Spleen (tissue), 7 donors: ENCODE data around the gene PI4K2A.

Source experiments
- POLR2A ChIP-seq, 3 donors: fragments of 450-650 bp; IDR thresholded peaks; one replicate each; pipeline ENCODE4 v1.5.1; 2017; ENCODE audit warnings: antibody characterized with exemption in 3 of 3, mild to moderate bottlenecking in 1 of 3
- TF ChIP-seq, protein P1 (sequence below), 11 experiments: fragments of 200-600 bp in 7 of 11; fragments of 450-650 bp in 4 of 11; sonication (generic) in 4 of 11; IDR thresholded peaks in 8 of 11; conservative IDR thresholded peaks in 3 of 11; 1 replicate in 7 of 11; 2 replicates in 4 of 11; pipeline versions ENCODE4 v1.4.0 to v1.8.0; 2016 to 2021; ENCODE audit warnings: antibody characterized with exemption in 11 of 11, inconsistent platforms in 4 of 11, mild to moderate bottlenecking in 1 of 11
- donor health status: DM: no; HTN: no; CAD: no; lungs with moderate emphysema.
- donor health status: DM: no; HTN: no; CAD: no.
- donor health status: DM: no; HTN: no; CAD: no.

DNA sequence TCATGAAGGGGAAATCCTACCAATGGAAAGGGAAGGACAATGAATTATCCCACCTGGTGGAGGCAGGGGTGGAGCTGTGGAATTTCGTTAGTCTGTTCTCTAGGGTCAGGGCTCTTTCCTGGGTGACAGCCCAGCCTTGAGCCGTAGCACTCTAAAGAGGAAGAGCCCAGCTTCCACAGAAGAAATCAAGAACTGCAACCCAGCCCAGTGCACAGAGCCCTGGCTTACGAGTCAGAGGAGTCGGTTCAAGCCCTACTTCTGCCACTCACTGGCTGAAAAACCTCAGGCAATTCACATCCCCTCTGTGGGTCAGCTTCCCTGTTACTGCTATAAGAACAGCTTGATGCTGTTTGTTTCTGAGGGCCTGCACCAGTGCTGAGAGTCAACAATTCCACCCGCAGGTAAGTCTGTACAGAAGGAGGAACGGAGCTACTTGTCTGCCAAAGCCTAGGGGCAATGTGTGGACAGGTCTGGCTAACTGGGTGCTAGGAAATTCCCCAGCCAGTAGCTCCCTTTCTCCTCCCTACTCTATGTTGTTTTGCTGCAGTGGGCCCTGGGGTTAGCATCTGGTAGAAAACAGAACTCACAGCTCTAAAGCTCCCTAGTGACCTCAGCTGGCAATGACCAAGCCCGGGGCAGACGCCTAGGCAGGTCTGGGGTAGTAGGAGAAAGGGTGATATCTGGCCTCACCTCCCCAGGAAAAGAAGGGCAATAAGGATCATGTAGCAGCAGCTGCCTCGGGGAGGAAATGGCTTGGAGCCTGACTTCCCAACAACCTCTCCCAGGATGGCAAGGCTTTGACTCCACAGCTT lies 43.3 kb downstream of the PI4K2A start:
- no peak for TF ChIP-seq POLR2A (IDR thresholded peaks at IDR 0.05)
- TF ChIP-seq, protein P1, sequence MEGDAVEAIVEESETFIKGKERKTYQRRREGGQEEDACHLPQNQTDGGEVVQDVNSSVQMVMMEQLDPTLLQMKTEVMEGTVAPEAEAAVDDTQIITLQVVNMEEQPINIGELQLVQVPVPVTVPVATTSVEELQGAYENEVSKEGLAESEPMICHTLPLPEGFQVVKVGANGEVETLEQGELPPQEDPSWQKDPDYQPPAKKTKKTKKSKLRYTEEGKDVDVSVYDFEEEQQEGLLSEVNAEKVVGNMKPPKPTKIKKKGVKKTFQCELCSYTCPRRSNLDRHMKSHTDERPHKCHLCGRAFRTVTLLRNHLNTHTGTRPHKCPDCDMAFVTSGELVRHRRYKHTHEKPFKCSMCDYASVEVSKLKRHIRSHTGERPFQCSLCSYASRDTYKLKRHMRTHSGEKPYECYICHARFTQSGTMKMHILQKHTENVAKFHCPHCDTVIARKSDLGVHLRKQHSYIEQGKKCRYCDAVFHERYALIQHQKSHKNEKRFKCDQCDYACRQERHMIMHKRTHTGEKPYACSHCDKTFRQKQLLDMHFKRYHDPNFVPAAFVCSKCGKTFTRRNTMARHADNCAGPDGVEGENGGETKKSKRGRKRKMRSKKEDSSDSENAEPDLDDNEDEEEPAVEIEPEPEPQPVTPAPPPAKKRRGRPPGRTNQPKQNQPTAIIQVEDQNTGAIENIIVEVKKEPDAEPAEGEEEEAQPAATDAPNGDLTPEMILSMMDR (IDR thresholded peaks at IDR 0.05 in 8 of 11, conservative IDR thresholded peaks at IDR 0.05 in 3 of 11) = no peak
